ENCODE measurements around the gene SF3B1.

DNA sequence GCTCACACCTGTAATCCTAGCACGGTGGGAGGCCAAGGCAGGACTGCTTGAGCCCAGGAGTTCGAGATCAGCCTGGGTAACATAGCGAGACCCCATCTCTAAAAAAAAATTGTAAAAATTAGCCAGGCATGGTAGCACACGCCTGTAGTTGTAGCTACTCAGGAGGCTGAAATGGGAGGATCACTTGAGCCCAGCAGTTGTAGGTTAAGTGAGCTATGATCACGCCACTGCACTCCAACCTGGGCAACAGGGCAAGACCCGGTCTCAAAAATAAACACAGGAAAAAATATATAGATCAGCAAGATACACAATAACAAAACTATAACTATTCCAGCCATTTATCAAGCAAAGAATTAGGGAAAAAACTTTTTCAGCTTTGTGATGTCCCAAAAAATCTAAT, 3.0 kb downstream of the SF3B1 start:
- TF ChIP-seq POLR2A (IDR thresholded peaks at IDR 0.05) (no peak), POLR2AphosphoS5 (IDR thresholded peaks at IDR 0.05) (no peak)
- TF ChIP-seq, protein P1, sequence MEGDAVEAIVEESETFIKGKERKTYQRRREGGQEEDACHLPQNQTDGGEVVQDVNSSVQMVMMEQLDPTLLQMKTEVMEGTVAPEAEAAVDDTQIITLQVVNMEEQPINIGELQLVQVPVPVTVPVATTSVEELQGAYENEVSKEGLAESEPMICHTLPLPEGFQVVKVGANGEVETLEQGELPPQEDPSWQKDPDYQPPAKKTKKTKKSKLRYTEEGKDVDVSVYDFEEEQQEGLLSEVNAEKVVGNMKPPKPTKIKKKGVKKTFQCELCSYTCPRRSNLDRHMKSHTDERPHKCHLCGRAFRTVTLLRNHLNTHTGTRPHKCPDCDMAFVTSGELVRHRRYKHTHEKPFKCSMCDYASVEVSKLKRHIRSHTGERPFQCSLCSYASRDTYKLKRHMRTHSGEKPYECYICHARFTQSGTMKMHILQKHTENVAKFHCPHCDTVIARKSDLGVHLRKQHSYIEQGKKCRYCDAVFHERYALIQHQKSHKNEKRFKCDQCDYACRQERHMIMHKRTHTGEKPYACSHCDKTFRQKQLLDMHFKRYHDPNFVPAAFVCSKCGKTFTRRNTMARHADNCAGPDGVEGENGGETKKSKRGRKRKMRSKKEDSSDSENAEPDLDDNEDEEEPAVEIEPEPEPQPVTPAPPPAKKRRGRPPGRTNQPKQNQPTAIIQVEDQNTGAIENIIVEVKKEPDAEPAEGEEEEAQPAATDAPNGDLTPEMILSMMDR (IDR thresholded peaks at IDR 0.05) = no peak

All from prostate gland (tissue), 2 donors.